HUES48 (cell line): ENCODE data around the gene DNLZ.

ENCODE experiments used
- H3K27ac ChIP-seq: one replicate; pipeline ENCODE4 v1.7.0; 2013; ENCODE audit warnings: low read depth, low read length, inconsistent platforms
- H3K27me3 ChIP-seq: 2 replicates; pipeline ENCODE4 v1.6.1; 2013; ENCODE audit warnings: mild to moderate bottlenecking, low read length; ENCODE audit not compliant: control insufficient read depth, insufficient read depth
- H3K36me3 ChIP-seq: 2 replicates; pipeline ENCODE4 v1.6.1; 2013; ENCODE audit warnings: low read length; ENCODE audit not compliant: control insufficient read depth, insufficient read depth
- H3K4me1 ChIP-seq: 2 replicates; pipeline ENCODE4 v1.6.1; 2013; ENCODE audit warnings: mild to moderate bottlenecking, low read length; ENCODE audit not compliant: control insufficient read depth, insufficient read depth
- H3K4me3 ChIP-seq: 2 replicates; pipeline ENCODE4 v1.5.1; 2013; ENCODE audit warnings: mild to moderate bottlenecking, low read depth, low read length
- H3K9ac ChIP-seq: 2 replicates; pipeline ENCODE4 v1.6.1; 2013; ENCODE audit warnings: mild to moderate bottlenecking, low read depth, low read length, moderate library complexity
- H3K9me3 ChIP-seq: 2 replicates; pipeline ENCODE4 v1.6.1; 2013; ENCODE audit warnings: low read length; ENCODE audit not compliant: control insufficient read depth, insufficient read depth

Gene DNLZ

DNA sequence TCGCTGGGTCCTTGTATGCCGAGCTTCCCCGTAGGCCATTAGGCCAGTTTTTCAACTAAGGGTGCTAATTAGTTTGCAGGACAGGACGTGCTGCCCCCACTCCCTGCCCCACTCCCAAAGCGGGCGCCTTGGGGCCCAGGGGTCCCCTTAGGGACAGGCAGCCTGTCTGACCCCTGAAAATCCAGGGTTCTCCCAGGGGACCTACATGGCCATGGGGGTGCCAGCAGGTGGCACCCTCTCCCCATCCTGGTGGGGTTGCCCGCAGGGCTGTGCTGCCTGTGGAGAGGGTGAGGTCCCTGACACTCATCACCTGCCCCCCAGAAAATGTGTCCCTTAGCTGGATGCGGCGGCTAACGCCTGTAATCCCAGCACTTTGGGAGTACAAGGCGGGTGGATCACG lies 51.1 kb downstream of the DNLZ start:
- no peaks in the 10 kb centered on the region for H3K4me1 ChIP-seq
- no peaks in the 10 kb centered on the region for H3K36me3 ChIP-seq
- H3K27me3 ChIP-seq: no peaks in the 10 kb centered on the region
- no peak overlapping the region for H3K4me3 ChIP-seq
- H3K27ac ChIP-seq: no peak overlapping the region
- peaks cover 15% of the 10 kb centered on the region for H3K9me3 ChIP-seq
- H3K9ac ChIP-seq: no peak overlapping the region

DNA sequence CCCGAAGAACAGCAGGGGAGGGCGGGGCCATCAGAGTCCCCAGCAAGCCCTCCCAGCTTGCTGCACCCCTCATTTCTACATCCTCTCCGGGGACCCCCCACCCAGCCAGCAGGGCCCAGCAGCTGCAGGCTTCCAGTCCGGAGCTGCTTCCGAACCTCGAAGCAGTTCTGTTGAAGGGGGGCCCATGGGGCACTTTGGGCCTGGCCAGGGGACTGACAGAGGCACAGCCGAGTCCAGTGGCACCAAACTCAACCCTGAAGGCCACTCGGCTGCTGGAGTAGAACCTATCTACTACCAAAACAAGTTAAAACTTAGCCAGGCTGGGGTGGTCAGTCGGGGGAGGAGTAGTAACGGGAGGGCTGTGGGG lies 51.6 kb downstream of the DNLZ start:
- H3K4me1 ChIP-seq: no peaks in the 10 kb centered on the region
- H3K27ac ChIP-seq: no peak overlapping the region
- peaks cover 15% of the 10 kb centered on the region for H3K9me3 ChIP-seq
- no peak overlapping the region for H3K9ac ChIP-seq
- no peaks in the 10 kb centered on the region for H3K36me3 ChIP-seq
- H3K4me3 ChIP-seq: no peak overlapping the region
- H3K27me3 ChIP-seq: no peaks in the 10 kb centered on the region

DNA sequence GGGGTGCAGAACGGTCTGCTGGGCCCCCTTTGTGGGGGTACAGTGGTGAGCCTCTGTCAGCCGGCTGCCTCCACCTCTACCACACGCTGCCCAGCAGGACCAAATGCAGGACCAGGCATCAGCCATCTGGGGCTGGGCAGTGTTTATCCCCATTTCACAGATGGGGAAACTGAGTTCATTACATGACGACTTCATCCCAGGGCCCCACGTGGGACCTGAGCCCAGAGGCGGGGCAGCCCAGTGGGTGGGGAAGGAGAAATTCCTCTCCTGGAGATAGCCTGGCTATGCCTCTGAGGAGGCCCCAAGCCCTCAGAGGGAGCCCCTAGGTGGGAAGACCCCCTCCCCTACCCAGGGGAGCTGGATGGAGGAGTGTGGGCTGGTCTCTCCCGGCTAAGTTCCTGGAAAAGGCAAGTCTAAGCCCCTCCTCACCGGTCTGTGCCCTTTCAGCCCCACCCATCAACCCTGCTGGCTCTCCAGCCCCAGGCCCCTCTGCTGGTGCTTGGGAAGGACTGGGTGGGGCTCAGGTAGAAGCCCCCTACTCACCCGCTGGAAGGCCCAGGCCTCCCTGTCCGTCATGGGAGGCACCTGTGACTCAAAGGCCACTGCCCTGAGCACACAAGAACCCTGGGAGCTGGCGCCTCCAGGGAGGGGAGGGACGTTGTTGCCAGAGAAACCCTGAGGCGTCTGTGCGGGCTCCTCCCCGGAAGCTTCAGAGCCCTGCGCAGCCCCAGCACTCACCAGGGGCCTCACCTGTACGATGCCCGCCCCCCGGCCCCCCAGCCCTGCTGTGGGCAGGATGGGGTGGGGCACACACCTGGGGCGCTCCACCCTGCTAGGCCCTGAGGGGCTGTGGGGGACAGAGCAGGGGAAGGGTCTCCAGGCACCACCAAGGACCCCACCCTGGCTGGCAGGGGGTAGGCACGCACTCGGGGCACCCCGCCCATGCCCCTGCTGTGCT lies 52.2 kb downstream of the DNLZ start:
- Histone ChIP-seq H3K9me3 (peaks cover 15% of the 10 kb centered on the region), H3K27ac (no peak overlapping the region), H3K27me3 (no peaks in the 10 kb centered on the region), H3K9ac (no peak overlapping the region), H3K4me1 (no peaks in the 10 kb centered on the region), H3K4me3 (no peak overlapping the region), H3K36me3 (no peaks in the 10 kb centered on the region)

DNA sequence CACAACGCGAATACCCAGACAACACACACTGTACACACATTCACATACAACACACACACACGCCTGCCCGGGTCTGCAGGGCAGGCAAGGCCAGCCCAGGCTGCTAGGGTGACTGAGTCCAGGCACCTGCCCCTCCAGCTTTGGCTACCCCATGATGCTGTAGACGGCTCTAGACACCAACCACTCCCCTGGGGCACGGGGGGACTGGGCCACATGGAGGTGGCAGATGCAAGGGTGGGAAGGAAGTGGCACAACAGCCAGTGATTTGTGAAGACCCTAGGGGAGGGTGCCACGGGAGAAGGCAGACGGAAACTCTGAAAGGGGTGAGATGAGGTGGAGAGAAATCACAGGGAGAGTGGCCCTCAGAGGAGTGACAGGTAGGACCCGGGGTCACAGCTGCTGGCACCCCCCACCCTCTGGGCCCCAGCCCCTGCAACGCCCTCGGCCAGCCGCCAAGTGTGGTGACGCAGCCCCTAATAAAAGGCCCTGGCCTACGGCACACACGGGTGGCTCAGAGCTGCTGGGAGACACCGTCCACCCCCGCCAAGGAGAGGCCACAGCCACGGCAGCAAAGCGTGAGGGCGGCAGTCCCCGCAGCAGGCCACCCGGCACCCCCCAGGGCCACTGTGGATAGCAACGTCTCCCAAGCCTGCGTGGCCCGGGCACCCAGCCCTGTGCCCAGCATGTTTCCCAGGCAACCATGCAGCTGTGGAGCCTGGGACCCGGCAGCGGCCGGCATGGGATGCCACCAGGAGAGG lies 53.1 kb downstream of the DNLZ start:
- Histone ChIP-seq H3K36me3 (no peaks in the 10 kb centered on the region), H3K4me1 (no peaks in the 10 kb centered on the region), H3K4me3 (no peak overlapping the region), H3K27ac (no peak overlapping the region), H3K9me3 (peaks cover 9% of the 10 kb centered on the region), H3K27me3 (no peaks in the 10 kb centered on the region), H3K9ac (no peak overlapping the region)

DNA sequence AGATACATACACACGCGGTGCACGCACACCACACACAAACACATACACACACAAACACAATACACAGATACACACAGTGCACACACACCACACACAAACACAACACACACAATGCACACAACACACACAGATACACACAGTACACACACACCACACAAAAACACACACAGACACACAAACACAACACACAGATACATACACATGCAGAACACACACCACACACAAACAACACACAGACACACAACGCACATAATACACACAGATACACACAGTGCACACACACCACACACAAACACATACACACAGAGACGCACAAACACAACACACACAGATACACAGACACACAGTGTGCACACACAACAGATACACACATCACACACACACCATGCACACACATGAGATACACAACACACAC lies 53.7 kb downstream of the DNLZ start:
- H3K27me3 ChIP-seq: no peaks in the 10 kb centered on the region
- H3K9me3 ChIP-seq: peaks cover 4% of the 10 kb centered on the region; the same call in 1 of the 2 replicates
- no peak overlapping the region for H3K4me3 ChIP-seq
- no peak overlapping the region for H3K27ac ChIP-seq
- no peaks in the 10 kb centered on the region for H3K36me3 ChIP-seq
- H3K9ac ChIP-seq: no peak overlapping the region
- no peaks in the 10 kb centered on the region for H3K4me1 ChIP-seq
